Transverse colon (tissue), 4 donors: Measurements from ENCODE around the gene PAPSS1. TPM values are rescaled to one million over a fixed set of nuclear protein-coding genes. Genes with fewer than 3 reads are reported as not detected.

Source experiments
- DNase-seq: peaks from one replicate; pipeline ENCODE4 v3.0.0-alpha.2; 2019
- H3K27ac ChIP-seq, 4 donors: fragments of 200-600 bp; sonication (generic); 2 replicates each; pipeline ENCODE4 v1.5.1; 2016 to 2018; ENCODE audit warnings: inconsistent platforms in 4 of 4
- H3K27me3 ChIP-seq: fragments of 200-600 bp; sonication (generic); 2 replicates; pipeline ENCODE4 v1.5.1; 2017; ENCODE audit warnings: inconsistent platforms
- H3K36me3 ChIP-seq, 4 donors: fragments of 200-600 bp; sonication (generic); 2 replicates each; pipeline ENCODE4 v1.5.1; 2017 to 2019; ENCODE audit warnings: inconsistent platforms in 4 of 4
- H3K4me1 ChIP-seq, 4 donors: fragments of 200-600 bp; sonication (generic); 2 replicates each; pipeline ENCODE4 v1.5.1; 2017 to 2020; ENCODE audit warnings: inconsistent platforms in 4 of 4
- H3K4me3 ChIP-seq, 4 donors: fragments of 200-600 bp; sonication (generic); 1 replicate in 1 of 4; 2 replicates in 3 of 4; pipeline versions ENCODE4 v1.5.1 to v1.6.1; 2017 to 2019; ENCODE audit warnings: inconsistent platforms in 4 of 4
- H3K9me3 ChIP-seq, 2 donors: fragments of 200-600 bp; sonication (generic); 2 replicates each; pipeline ENCODE4 v1.5.1; 2017 to 2019; ENCODE audit warnings: inconsistent platforms in 2 of 2
- EP300 ChIP-seq: sonication (generic); formaldehyde crosslinking; IDR thresholded peaks from one replicate; pipeline ENCODE4 v1.6.1; 2017; ENCODE audit warnings: antibody characterized with exemption, low read depth
- POLR2A ChIP-seq: fragments of 450-650 bp; IDR thresholded peaks from one replicate; pipeline ENCODE4 v1.6.1; 2016; ENCODE audit warnings: antibody characterized with exemption, mild to moderate bottlenecking, moderate library complexity
- POLR2AphosphoS5 ChIP-seq, 3 donors: sonication (generic); formaldehyde crosslinking; IDR thresholded peaks; one replicate each; pipeline ENCODE4 v1.6.1; 2016; ENCODE audit warnings: antibody characterized with exemption in 3 of 3
- WGBS, 2 donors: methylation state at CpG; one replicate each; pipeline ENCODE4 v1.1.5; 2018; ENCODE audit warnings: low coverage in 1 of 2; 5-methylcytosine and 5-hydroxymethylcytosine counted together
- in situ Hi-C, 4 donors: fragments of 200-750 bp; cut with MboI; loops; one replicate each; pipeline versions ENCODE4 v1.15.0 to v1.15.1; 2017; ENCODE audit warnings: low sequenced_read_pairs in 3 of 4, low pct_ligation_motif_present in 1 of 4, low pct_unique_long_range_greater_than_20kb in 1 of 4
- intact Hi-C: fragments of 100-400 bp; cut with DNase I; formaldehyde crosslinking; loops from one replicate; pipeline ENCODE4 v1.15.1; 2023; ENCODE audit warnings: low total_unique reads
- total RNA-seq, 4 donors: library from RNA; depleted of rRNA; stranded (reverse); fragments of >200 nt; gene quantifications; one replicate each; pipeline ENCODE4 v1.1.0, GENCODE V29; 2016
- TF ChIP-seq, protein P1 (sequence below), 5 experiments: fragments of 200-600 bp in 3 of 5; fragments of 450-650 bp in 2 of 5; sonication (generic) in 3 of 5; IDR thresholded peaks; 1 replicate in 2 of 5; 2 replicates in 3 of 5; pipeline ENCODE4 v1.5.1; 2016 to 2017; ENCODE audit warnings: antibody characterized with exemption in 5 of 5, inconsistent platforms in 3 of 5, mild to moderate bottlenecking in 2 of 5, moderate library complexity in 1 of 5

Gene PAPSS1
- total RNA-seq, result 10 to 100 TPM in 3 of 4 donors, 1 to 10 TPM in 1; 7.5 to 23.3 (median 16.8) TPM

DNA sequence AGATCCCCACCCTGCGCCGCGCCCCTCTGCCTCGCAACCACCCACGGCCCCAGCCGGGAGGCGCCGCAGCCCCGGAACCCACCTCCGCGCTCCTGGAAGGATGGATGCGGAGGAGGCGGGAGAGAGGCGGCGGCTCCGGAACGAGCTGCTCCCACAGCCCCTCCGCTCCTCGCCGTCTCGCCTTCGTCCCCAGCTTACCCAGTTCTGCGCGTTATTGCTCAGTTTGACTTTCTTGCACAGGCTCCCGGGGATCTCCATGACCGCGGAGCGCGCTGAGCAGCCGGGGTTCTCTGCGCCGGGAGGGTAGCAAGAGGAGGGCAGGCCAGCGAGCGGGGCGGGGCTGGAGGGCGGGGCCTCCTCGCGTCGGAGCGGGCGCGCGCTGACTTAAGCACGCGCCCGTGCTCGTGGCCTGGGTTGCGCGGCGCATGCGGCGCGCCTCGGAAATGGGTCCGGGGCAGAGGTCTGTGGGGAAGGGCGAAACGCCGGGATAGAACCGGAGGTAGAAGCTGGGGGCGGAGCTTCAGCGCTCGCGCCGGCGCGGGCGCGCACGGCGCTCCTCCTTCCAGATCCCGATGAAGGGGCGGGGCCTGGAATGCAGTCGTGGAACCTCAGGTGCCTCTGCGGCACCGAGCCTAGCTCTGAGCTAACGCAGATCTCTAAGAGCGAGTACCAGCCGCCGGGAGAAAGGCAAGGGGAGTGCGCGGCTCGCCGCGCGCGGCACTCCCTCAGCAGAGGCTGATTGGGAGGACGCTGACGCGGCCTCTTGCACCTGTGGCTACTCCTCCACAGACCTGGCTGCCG, at the start of gene PAPSS1:
Gene PAPSS1 (minus strand): TSS at position 313 of the 801 bp plus-strand sequence. CDS start 55 bp downstream, at position 258.
- in situ Hi-C loops (no loop called here), intact Hi-C loops (no loop called here)
- peak; percentile 84 to 89 (median 85) for TF ChIP-seq POLR2AphosphoS5 (IDR thresholded peaks at IDR 0.05)
- TF ChIP-seq, protein P1, sequence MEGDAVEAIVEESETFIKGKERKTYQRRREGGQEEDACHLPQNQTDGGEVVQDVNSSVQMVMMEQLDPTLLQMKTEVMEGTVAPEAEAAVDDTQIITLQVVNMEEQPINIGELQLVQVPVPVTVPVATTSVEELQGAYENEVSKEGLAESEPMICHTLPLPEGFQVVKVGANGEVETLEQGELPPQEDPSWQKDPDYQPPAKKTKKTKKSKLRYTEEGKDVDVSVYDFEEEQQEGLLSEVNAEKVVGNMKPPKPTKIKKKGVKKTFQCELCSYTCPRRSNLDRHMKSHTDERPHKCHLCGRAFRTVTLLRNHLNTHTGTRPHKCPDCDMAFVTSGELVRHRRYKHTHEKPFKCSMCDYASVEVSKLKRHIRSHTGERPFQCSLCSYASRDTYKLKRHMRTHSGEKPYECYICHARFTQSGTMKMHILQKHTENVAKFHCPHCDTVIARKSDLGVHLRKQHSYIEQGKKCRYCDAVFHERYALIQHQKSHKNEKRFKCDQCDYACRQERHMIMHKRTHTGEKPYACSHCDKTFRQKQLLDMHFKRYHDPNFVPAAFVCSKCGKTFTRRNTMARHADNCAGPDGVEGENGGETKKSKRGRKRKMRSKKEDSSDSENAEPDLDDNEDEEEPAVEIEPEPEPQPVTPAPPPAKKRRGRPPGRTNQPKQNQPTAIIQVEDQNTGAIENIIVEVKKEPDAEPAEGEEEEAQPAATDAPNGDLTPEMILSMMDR (IDR thresholded peaks at IDR 0.05), result no peak
- TF ChIP-seq POLR2A, result peak; percentile 88
- TF ChIP-seq EP300, result no peak
- DNase-seq, result peak; percentile 99
- Histone ChIP-seq H3K36me3 (no peaks in the 10 kb centered on the region), H3K4me1 (peaks cover 0 to 19% (median 15%) of the 10 kb centered on the region in 4 donors), H3K27me3 (no peaks in the 10 kb centered on the region), H3K27ac (peak within 1 kb of the TSS; percentile 88 to 96 (median 94)), H3K4me3 (peak within 1 kb of the TSS; percentile 95 to 98 (median 96)), H3K9me3 (no peaks in the 10 kb centered on the region)
- 1% methylated on average over 38 of the region's 90 CpGs; no CpG with 5 or more reads in 1 of the 2 donors for WGBS, 2 donors

DNA sequence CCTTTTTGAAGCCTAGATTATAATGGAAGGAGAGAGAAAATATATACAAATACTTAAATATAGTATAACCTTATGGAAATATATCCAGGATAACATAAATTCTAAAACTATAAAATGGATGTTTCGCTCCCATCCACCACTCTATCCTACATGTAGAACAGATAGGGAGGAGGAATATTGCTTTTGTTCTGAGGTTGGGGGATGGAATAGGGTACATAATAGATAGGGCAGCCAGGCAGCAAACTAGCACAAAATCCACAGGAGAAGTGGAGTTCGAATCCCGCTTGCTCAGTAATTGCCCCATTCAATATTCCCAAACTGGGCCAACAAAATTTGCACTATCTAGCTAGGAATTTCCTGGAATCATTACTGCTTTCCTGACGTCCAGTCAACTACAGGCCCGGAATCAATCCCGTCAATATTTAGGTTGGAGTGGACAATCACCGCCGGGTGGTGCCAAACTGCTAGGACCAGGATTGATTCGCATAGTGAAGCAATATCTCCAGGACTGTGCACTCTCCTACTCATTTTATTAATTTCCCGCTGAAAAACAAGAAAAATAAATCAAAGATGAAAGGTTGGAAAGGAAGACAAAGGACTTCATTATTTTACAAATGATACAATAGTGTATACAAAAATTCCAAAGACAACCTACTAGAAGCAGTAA, 40.4 kb upstream of the PAPSS1 start:
- intact Hi-C loops (no loop called here), in situ Hi-C loops (no loop called here)
- Histone ChIP-seq H3K4me3 (no peak overlapping the region), H3K9me3 (no peaks in the 10 kb centered on the region), H3K27me3 (no peaks in the 10 kb centered on the region), H3K4me1 (peaks cover 0 to 7% (median 0%) of the 10 kb centered on the region in 4 donors), H3K36me3 (no peaks in the 10 kb centered on the region), H3K27ac (no peak overlapping the region)
- WGBS, 2 donors, result 47 to 61% methylated on average over 10 of the region's 10 CpGs
- DNase-seq, result peak; percentile 67
- TF ChIP-seq EP300, result no peak
- TF ChIP-seq, protein P1 (IDR thresholded peaks at IDR 0.05), result peak; percentile 36 to 58 (median 48)
- TF ChIP-seq POLR2AphosphoS5 (IDR thresholded peaks at IDR 0.05), result no peak
- no peak for TF ChIP-seq POLR2A

DNA sequence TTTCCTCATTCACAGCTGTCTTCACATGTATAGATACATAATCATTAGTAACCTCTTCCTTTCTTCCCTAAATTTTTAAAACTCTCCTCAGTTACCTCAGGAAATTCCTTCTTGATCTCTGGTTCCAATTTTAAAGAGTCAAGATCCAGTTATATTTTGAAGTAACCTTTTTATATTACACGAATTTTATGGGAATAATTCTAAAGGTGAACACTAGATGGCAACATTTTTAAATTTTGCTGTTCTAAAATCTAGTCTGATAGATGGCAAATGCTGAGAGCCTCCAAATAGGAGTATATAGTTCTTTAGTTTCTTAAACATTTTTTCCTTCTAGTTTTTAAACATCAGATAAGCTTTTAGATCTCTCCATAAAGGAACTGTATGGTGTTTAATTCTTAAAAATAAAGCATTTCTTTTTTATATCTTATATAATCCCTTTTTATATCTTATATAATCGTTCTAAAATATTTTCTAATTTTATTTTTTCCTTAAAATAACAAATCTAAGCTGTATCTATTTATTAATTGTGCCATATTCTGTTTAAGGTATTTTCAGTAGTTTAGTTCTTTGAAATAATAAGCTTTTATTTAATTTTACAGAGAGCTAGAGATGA, 37.9 kb upstream of the PAPSS1 start:
- Histone ChIP-seq H3K4me3 (no peak overlapping the region), H3K27ac (no peak overlapping the region), H3K36me3 (no peaks in the 10 kb centered on the region), H3K27me3 (no peaks in the 10 kb centered on the region), H3K4me1 (peaks cover 0 to 7% (median 0%) of the 10 kb centered on the region in 4 donors), H3K9me3 (no peaks in the 10 kb centered on the region)
- DNase-seq, result no peak
- in situ Hi-C loops (loop anchor here in 3 of 4 donors (5.0 to 10.0 kb wide), 2 partner anchors 154 to 157 kb away; no protein-coding TSS in a partner anchor), intact Hi-C loops (loop anchor here (2.0 kb wide), 1 partner anchor 157 kb away; no protein-coding TSS in a partner anchor)
- no peak for TF ChIP-seq POLR2AphosphoS5 (IDR thresholded peaks at IDR 0.05)
- TF ChIP-seq, protein P1 (IDR thresholded peaks at IDR 0.05), result peak; percentile 56 to 65 (median 59)
- WGBS, 2 donors, result 32 to 39% methylated on average over 2 of the region's 2 CpGs

DNA sequence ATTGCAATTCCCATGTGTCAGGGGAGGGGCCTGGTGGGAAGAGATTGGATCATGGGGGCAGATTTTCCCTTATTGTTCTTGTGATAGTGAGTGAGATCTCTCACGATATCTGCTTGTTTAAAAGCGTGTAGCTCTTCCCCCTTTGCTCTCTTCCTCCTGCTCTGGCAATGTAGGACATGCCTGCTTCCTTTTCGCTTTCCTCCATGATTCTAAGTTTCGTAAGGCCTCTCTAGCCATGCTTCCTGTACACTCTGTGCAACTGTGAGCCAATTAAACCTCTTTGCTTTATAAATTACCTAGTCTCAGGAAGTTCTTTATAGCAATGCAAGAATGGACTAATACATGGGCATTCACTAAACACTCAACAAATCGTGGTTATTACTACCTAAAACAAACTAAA, 37.2 kb upstream of the PAPSS1 start:
- H3K4me1 ChIP-seq, result peaks cover 0 to 7% (median 0%) of the 10 kb centered on the region in 4 donors
- H3K27ac ChIP-seq, result no peak overlapping the region
- no peak overlapping the region for H3K4me3 ChIP-seq
- TF ChIP-seq POLR2AphosphoS5 (IDR thresholded peaks at IDR 0.05) (no peak), EP300 (no peak), POLR2A (no peak)
- TF ChIP-seq, protein P1 (IDR thresholded peaks at IDR 0.05), result no peak
- no peaks in the 10 kb centered on the region for H3K27me3 ChIP-seq
- intact Hi-C loops, result no loop called here
- WGBS, 2 donors, result 79 to 81% methylated on average over 3 to 5 of the region's 5 CpGs
- H3K36me3 ChIP-seq, result no peaks in the 10 kb centered on the region
- no peaks in the 10 kb centered on the region for H3K9me3 ChIP-seq
- DNase-seq, result no peak
- in situ Hi-C loops, result loop anchor here in 3 of 4 donors (5.0 to 10.0 kb wide), 2 partner anchors 155 to 158 kb away; no protein-coding TSS in a partner anchor
